Stimulated activated CD4-positive, alpha-beta T cell treated with anti-CD3 and anti-CD28 coated beads, TNF-alpha, amount 100 ng/mL, for 48 hours (primary cell): ENCODE data around the gene DYNC1I1.

Experiments
- DNase-seq, 3 donors: peaks; one replicate each; pipeline ENCODE4 v3.0.0-alpha.2; 2020; ENCODE audit warnings: low read depth in 3 of 3

The DYNC1I1 gene

GRCh38 chr7:96017877-96018276 lies 245.5 kb downstream of the DYNC1I1 start:
- no peak for DNase-seq

- no peak for DNase-seq
These were observed 249.2 kb downstream of the DYNC1I1 start for GRCh38 chr7:96021568-96021967.

- no peak for DNase-seq
These were observed 251.0 kb downstream of the DYNC1I1 start for GRCh38 chr7:96023387-96023786.

GRCh38 chr7:96026010-96026409 lies 253.7 kb downstream of the DYNC1I1 start:
- no peak for DNase-seq

- no peak for DNase-seq
These were observed 254.3 kb downstream of the DYNC1I1 start for GRCh38 chr7:96026611-96027010.

GRCh38 chr7:96028729-96029128 lies 256.4 kb downstream of the DYNC1I1 start:
- DNase-seq, result no peak

- no peak for DNase-seq
These were observed 260.8 kb downstream of the DYNC1I1 start for GRCh38 chr7:96033009-96033598.

GRCh38 chr7:96034940-96035727 lies 262.8 kb downstream of the DYNC1I1 start:
- no peak for DNase-seq

- no peak for DNase-seq
These were observed 268.0 kb downstream of the DYNC1I1 start for GRCh38 chr7:96040250-96040772.

- no peak for DNase-seq
These were observed 268.8 kb downstream of the DYNC1I1 start for GRCh38 chr7:96041171-96041570.

- no peak for DNase-seq
These were observed 272.8 kb downstream of the DYNC1I1 start for GRCh38 chr7:96045181-96045580.

- no peak for DNase-seq
These were observed 273.6 kb downstream of the DYNC1I1 start for GRCh38 chr7:96045919-96046318.

- DNase-seq, result no peak
These were observed 279.9 kb downstream of the DYNC1I1 start for GRCh38 chr7:96052289-96052688.

- DNase-seq, result no peak
These were observed 280.6 kb downstream of the DYNC1I1 start for GRCh38 chr7:96052860-96053470.

GRCh38 chr7:96055717-96056116 lies 283.4 kb downstream of the DYNC1I1 start:
- DNase-seq, result no peak

- DNase-seq, result no peak
These were observed 286.7 kb downstream of the DYNC1I1 start for GRCh38 chr7:96059075-96059474.

- no peak for DNase-seq
These were observed 288.7 kb downstream of the DYNC1I1 start for GRCh38 chr7:96061009-96061408.

- DNase-seq, result no peak
These were observed 289.5 kb downstream of the DYNC1I1 start for GRCh38 chr7:96061844-96062243.

- DNase-seq, result no peak
These were observed 295.0 kb downstream of the DYNC1I1 start for GRCh38 chr7:96067321-96067720.

- no peak for DNase-seq
These were observed 297.0 kb downstream of the DYNC1I1 start for GRCh38 chr7:96069401-96069800.

- DNase-seq, result no peak
These were observed 302.5 kb downstream of the DYNC1I1 start for GRCh38 chr7:96074871-96075270.

- peak in 2 of 3 donors; percentile 20 to 31 for DNase-seq
These were observed 303.4 kb downstream of the DYNC1I1 start for GRCh38 chr7:96075510-96076349.
